GM19452 (cell line): Measurements from ENCODE around the gene NDRG2.
"Not testable (repeated sequence)": the region's sequence is repeated elsewhere in the genome, so short reads cannot be mapped to it uniquely, and the experiment has no call there.

ENCODE experiments used
- ATAC-seq: cut with Tn5 transposase; IDR thresholded peaks from one replicate; pipeline ENCODE4 v1.9.1; 2021; ENCODE audit not compliant: unreplicated experiment

The NDRG2 gene

GRCh38 chr14:21015312-21015711 lies 9.5 kb downstream of the NDRG2 start:
- ATAC-seq, result no peak

GRCh38 chr14:21014761-21015190 lies 10.1 kb downstream of the NDRG2 start:
- no peak for ATAC-seq

- ATAC-seq, result no peak
Measured at GRCh38 chr14:21011136-21011535, 13.7 kb downstream of the NDRG2 start.

GRCh38 chr14:21009721-21010120 lies 15.1 kb downstream of the NDRG2 start:
- not testable (repeated sequence) for ATAC-seq

- ATAC-seq, result no peak
Measured at GRCh38 chr14:21003788-21004346, 21.0 kb downstream of the NDRG2 start.

GRCh38 chr14:21001218-21001617 lies 23.6 kb downstream of the NDRG2 start:
- no peak for ATAC-seq

GRCh38 chr14:20999591-20999990 lies 25.3 kb downstream of the NDRG2 start:
- ATAC-seq, result no peak

- ATAC-seq, result no peak
Measured at GRCh38 chr14:20998674-20999366, 26.0 kb downstream of the NDRG2 start, which contains the start of gene SLC39A2. SLC39A2 (plus strand) TSS chr14:20999293; CDS start chr14:20999447, 154 bp downstream.

- ATAC-seq, result no peak
Measured at GRCh38 chr14:20998139-20998538, 26.7 kb downstream of the NDRG2 start.

- ATAC-seq, result no peak
Measured at GRCh38 chr14:20997564-20997963, 27.3 kb downstream of the NDRG2 start.

GRCh38 chr14:20997115-20997514 lies 27.7 kb downstream of the NDRG2 start:
- ATAC-seq, result no peak

- ATAC-seq, result no peak
Measured at GRCh38 chr14:20996521-20996920, 28.3 kb downstream of the NDRG2 start.

- ATAC-seq, result peak; percentile 96
Measured at GRCh38 chr14:20989787-20990600, 34.9 kb downstream of the NDRG2 start, which contains the start of gene METTL17. METTL17 (plus strand) TSS chr14:20989980; CDS start chr14:20990003, 23 bp downstream.

- no peak for ATAC-seq
Measured at GRCh38 chr14:20989471-20989786, 35.4 kb downstream of the NDRG2 start.

GRCh38 chr14:20988717-20989470 lies 36.0 kb downstream of the NDRG2 start:
- no peak for ATAC-seq

GRCh38 chr14:20986811-20987210 lies 38.0 kb downstream of the NDRG2 start:
- no peak for ATAC-seq

- not testable (repeated sequence) for ATAC-seq
Measured at GRCh38 chr14:20985650-20986049, 39.2 kb downstream of the NDRG2 start.

GRCh38 chr14:20982646-20983369 lies 42.1 kb downstream of the NDRG2 start:
- no peak for ATAC-seq

- no peak for ATAC-seq
Measured at GRCh38 chr14:20980906-20981305, 44.0 kb downstream of the NDRG2 start.

- ATAC-seq, result no peak
Measured at GRCh38 chr14:20978687-20979086, 46.2 kb downstream of the NDRG2 start.
